ENCODE results near the gene PDIA3.

- TF ChIP-seq POLR2AphosphoS5 (IDR thresholded peaks at IDR 0.05), result no peak
- TF ChIP-seq CTCF (IDR thresholded peaks at IDR 0.05), result no peak
- TF ChIP-seq POLR2A (IDR thresholded peaks at IDR 0.05), result no peak
Observed at GRCh38 chr15:43793647-43794046, 47.4 kb downstream of the PDIA3 start.

All from sigmoid colon (tissue), 4 donors.